ENCODE measurements around the gene GPR107. TPM values are rescaled to one million over a fixed set of nuclear protein-coding genes. Genes with fewer than 3 reads are reported as not detected.

The GPR107 gene
- total and polyA plus RNA-seq, 2 of the 8 experiments (the other 6 are each of a cell fraction or from before 2014, with no cell fraction given): 19.3 to 30.7 TPM

GRCh38 chr9:130159915-130160670 is 106.4 kb downstream of the GPR107 start:
- H3K79me1 ChIP-seq (ENCODE audit: low read depth, low read length): no peaks in the 10 kb centered on the region
- no peak overlapping the region for H4K5ac ChIP-seq (ENCODE audit: insufficient read length, low read depth, low read length)
- peaks cover under 1% of the 10 kb centered on the region; the same call in 1 of the 2 replicates for H3K23me2 ChIP-seq (ENCODE audit: low read depth, low read length)
- no peak overlapping the region for H4K91ac ChIP-seq (replicated peaks; ENCODE audit: insufficient read length, low read length)
- no peak overlapping the region for H3K4me2 ChIP-seq (ENCODE audit: insufficient read depth in 1 of 2, low read depth in 2 of 2, low read length in 2 of 2)
- no peak overlapping the region for H2AFZ ChIP-seq (ENCODE audit: low read length)
- no peak for FAIRE-seq
- H3K18ac ChIP-seq (ENCODE audit: extremely low read depth, low read length): no peak overlapping the region
- no peak overlapping the region; the same call in 1 of the 2 replicates for H4K8ac ChIP-seq (ENCODE audit: extremely low read depth, insufficient read depth, low read length)
- H2BK12ac ChIP-seq (ENCODE audit: low read depth, low read length): no peak overlapping the region
- no peak for DNase-seq (ENCODE audit: low read depth in 1 of 2, low spot score in 2 of 2)
- no peak overlapping the region for H2BK20ac ChIP-seq (ENCODE audit: low read length)
- H3K4ac ChIP-seq (replicated peaks; ENCODE audit: insufficient read length, low read depth, low read length): no peak overlapping the region
- H3K9me3 ChIP-seq (ENCODE audit: insufficient read depth in 2 of 2, low read depth in 1 of 2, low read length in 1 of 2): no peaks in the 10 kb centered on the region
- H3K4me1 ChIP-seq (replicated peaks in 1 of 4; ENCODE audit: control insufficient read depth in 3 of 4, insufficient read depth in 4 of 4, low read length in 3 of 4): no peaks in the 10 kb centered on the region
- H2BK120ac ChIP-seq (replicated peaks; ENCODE audit: low read depth, low read length): no peak overlapping the region
- H4K20me1 ChIP-seq (replicated peaks in 1 of 2; ENCODE audit: control insufficient read depth in 1 of 2, insufficient read depth in 2 of 2, low read length in 2 of 2): no peaks in the 10 kb centered on the region
- no peaks in the 10 kb centered on the region for H3K79me2 ChIP-seq (ENCODE audit: control insufficient read depth in 1 of 2, insufficient read depth in 2 of 2, low read length in 2 of 2)
- no peaks in the 10 kb centered on the region for H3K27me3 ChIP-seq (replicated peaks in 1 of 4; ENCODE audit: control insufficient read depth in 3 of 4, extremely low read depth in 1 of 4, insufficient read depth in 3 of 4, low read length in 3 of 4)
- no peak overlapping the region for H3K14ac ChIP-seq (ENCODE audit: insufficient read length)
- H2BK15ac ChIP-seq (ENCODE audit: low read length): no peak overlapping the region
- H3K4me3 ChIP-seq (ENCODE audit: extremely low read depth in 1 of 4, insufficient read depth in 2 of 4, low read depth in 3 of 4, low read length in 4 of 4): no peak overlapping the region
- H2AK5ac ChIP-seq (ENCODE audit: low read depth, low read length): no peak overlapping the region
- H2BK5ac ChIP-seq (ENCODE audit: low read depth, low read length): no peak overlapping the region
- H3K36me3 ChIP-seq (ENCODE audit: control insufficient read depth in 2 of 4, insufficient read depth in 4 of 4, low read length in 3 of 4): no peaks in the 10 kb centered on the region
- H3K27ac ChIP-seq (ENCODE audit: low read depth, low read length): no peak overlapping the region
- no peak overlapping the region for H3K56ac ChIP-seq (replicated peaks; ENCODE audit: insufficient read length, low read depth, low read length)
- no peak overlapping the region for H3K23ac ChIP-seq (ENCODE audit: insufficient read length)
- ChIA-PET POLR2A (ENCODE audit: partially characterized antibody) (interaction anchor here (0.6 to 2.3 kb wide), 3 partner anchors 8 to 64 kb away, joined by 3 to 5 read pairs (median 4); no protein-coding TSS in a partner anchor), CTCF (ENCODE audit: partially characterized antibody) (interaction anchor here (0.6 to 1.4 kb wide), 4 partner anchors 10 to 41 kb away, joined by 3 to 5 read pairs (median 3); no protein-coding TSS in a partner anchor)
- WGBS, 2 experiments (ENCODE audit: extremely low coverage in 1 of 2, insufficient coverage in 1 of 2, insufficient read length in 1 of 2, insufficient replicate concordance in 2 of 2, low coverage in 1 of 2, low lambda C conversion rate in 2 of 2, missing lambda C conversion rate in 1 of 2): 88% methylated on average over 10 of the region's 10 CpGs; no CpG with 5 or more reads in 1 of the 2 experiments
- H3K9ac ChIP-seq (replicated peaks in 1 of 4; ENCODE audit: extremely low read depth in 1 of 4, low read depth in 3 of 4, low read length in 3 of 4): no peak overlapping the region
- no peak for TF ChIP-seq SAP30 (IDR thresholded peaks at IDR 0.05; ENCODE audit: insufficient read depth, insufficient replicate concordance, low read length)
- TF ChIP-seq PHF8 (conservative IDR thresholded peaks at IDR 0.05; ENCODE audit: low read depth, low read length): no peak
- TF ChIP-seq NANOG (IDR thresholded peaks at IDR 0.05; ENCODE audit: insufficient read depth, low read depth, low read length, poor library complexity, severe bottlenecking): no peak
- TF ChIP-seq YY1 (IDR thresholded peaks at IDR 0.05; ENCODE audit: low read depth, low read length): no peak
